Measurements from ENCODE around the gene JAGN1. TPM values are rescaled to one million over a fixed set of nuclear protein-coding genes. Genes with fewer than 3 reads are reported as not detected.
"Not testable (repeated sequence)": the region's sequence is repeated elsewhere in the genome, so short reads cannot be mapped to it uniquely, and the experiment has no call there.

The JAGN1 gene
- polyA plus RNA-seq, 3 donors = 48.1 to 56.8 (median 53.2) TPM

DNA sequence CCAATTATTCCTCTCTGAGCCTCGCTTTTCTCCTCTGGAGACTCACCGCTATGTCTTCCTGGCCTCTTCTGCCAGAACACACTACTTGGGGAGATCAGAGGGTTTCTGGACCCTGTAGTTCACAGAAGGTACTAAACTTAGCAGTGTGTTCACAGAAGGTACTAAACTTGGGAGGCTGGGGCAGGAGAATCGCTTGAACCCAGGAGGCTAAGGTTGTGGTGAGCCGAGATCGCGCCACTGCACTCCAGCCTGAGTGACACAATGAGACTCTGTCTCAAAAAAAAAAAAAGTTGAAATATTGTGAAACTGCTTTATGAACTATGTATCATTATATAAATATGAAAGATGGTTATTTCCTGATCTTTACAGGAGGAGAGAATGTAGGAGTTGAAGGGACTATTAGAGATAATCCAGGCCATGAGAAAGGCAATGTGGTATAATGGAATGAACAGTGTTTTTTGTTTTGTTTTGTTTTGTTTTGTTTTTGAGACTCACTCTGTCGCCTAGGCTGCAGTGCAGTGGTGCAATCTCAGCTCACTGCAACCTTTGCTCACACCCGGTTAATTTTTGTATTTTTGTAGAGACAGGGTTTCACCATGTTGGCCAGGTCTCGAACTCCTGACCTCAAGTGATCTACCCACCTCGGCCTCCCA is 6.5 kb downstream of the JAGN1 start:
- DNase-seq (ENCODE audit: low read depth in 3 of 3, low spot score in 2 of 3) = not testable (repeated sequence)

DNA sequence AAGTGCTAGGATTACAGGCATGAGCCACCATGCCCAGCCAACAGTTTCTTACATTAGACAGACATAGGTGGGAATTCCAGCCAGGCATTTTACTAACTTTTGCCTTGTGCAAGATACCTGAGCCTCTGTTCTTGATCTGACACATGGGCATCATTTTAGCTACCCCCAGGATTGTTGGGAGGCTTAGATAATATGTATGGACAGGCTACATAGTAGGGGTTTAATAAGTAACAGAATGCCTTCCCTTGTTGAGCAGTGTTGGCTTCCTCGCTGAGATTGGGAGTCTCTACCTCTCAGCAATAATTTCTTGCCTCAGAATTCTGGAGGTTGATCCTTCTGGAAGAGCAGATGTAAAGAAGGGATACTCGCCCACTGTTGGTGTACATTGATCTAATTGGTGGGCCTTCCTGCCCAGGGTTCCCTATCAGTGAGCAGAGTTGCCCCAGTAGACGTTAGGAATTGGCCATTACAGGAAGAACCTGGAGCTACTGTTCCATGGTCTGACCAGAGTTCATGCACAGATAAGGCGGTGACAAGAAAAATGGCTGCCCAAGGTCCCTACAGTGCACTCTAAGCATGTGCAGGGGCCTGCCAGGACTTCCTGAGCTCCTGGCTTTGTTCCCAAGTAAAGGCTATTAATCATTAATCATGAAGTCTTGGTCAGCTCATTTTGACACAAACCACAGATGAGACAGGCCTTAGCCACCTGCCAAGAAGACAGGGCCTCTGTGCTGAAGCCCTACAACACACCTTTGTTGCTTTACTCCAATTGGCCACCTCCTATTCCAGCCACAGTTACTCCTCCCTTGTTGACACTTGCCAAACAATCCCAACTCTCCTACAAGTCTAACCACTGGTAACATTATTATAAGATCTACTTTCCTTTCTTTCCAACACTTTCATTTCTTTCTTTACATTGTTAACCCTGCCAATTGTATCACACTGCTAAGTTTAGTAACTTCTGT is 7.3 kb downstream of the JAGN1 start:
- DNase-seq (ENCODE audit: low read depth in 3 of 3, low spot score in 2 of 3) = no peak

DNA sequence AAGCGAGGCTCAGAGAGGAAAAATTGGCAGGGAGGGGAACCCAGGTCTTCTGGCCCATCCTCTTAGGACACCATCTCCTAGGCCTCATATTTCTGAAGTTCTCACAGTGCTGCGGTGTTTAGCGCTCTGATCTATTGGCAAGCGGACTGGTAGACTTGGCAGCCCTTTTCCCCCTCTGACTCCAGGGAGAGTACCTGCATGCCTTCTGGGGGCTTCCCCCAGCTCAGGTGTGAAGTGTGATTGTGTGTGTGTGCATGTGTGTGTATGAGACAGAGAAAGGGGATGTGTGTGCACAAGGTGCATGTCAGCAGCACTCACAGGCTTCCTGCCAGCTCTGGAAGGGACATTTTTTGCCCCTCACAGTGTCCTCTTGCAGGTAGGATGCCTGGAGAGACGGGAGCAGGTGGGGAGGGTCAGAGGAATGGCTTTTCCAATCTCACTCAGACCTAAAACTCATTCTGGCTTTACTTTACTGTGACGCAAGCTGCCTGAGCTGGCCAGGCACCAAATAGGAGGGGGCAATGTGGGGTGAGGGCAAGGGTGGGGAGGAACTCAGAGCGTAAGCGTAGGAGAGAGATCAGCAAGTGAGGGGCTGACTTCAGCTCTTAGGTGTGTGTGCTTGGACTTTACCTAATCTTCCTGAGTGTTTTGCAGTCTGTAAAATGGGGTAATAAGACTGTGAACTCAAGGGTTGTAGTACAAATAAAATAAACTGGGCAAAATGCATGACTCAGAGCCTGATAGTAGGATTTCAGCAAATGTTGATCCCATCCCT is 8.2 kb downstream of the JAGN1 start:
- DNase-seq (ENCODE audit: low read depth in 3 of 3, low spot score in 2 of 3) = no peak

DNA sequence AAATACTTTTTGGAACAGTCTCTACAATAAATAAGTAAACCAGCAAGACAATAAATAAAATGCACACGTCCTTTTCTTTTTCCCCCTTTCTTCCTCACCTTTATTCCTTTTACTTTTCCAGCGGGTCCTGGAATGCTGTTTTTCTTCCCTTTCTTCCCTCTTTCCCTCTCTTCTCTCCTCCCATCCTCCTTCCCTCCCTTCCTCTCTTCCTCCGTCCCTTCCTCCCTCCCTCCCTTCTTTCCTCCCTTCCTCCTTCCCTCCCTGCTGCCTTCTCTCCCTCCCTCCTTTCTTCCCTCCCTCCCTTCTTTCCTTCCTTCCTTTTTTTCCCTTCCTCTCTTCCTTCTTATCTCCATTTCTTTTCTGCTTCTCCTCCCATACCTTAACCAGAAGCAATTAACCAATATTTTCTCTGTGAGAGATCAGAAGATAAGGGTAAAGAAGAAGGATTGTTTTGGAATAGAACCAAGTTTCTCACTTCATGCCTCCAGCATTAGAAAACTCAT is 8.9 kb downstream of the JAGN1 start:
- DNase-seq (ENCODE audit: low read depth in 3 of 3, low spot score in 2 of 3) = no peak

- DNase-seq (ENCODE audit: low read depth in 3 of 3, low spot score in 2 of 3) = not testable (repeated sequence)
Observed at GRCh38 chr3:9900965-9901415, 10.6 kb downstream of the JAGN1 start.

DNA sequence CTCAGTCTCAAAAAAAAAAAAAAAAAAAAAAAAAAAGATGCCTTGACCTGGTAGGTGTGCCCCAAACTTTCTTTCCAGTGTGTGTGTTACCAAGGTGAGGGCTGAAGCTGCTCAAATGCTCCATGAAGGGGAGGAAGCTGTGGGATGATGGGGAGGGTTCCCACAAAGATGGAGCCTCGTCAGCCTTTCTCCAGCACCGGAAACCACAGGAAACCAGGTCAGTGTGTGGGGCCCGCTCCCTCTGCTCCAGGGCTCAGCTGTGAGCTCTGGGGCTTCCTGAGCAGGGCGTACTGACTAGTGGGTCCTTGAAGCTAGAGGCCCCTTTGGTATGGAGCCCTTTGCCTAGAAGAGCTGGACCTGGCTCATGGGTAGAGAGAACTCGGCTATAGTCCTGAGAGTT is 11.6 kb downstream of the JAGN1 start:
- no peak for DNase-seq (ENCODE audit: low read depth in 3 of 3, low spot score in 2 of 3)

DNA sequence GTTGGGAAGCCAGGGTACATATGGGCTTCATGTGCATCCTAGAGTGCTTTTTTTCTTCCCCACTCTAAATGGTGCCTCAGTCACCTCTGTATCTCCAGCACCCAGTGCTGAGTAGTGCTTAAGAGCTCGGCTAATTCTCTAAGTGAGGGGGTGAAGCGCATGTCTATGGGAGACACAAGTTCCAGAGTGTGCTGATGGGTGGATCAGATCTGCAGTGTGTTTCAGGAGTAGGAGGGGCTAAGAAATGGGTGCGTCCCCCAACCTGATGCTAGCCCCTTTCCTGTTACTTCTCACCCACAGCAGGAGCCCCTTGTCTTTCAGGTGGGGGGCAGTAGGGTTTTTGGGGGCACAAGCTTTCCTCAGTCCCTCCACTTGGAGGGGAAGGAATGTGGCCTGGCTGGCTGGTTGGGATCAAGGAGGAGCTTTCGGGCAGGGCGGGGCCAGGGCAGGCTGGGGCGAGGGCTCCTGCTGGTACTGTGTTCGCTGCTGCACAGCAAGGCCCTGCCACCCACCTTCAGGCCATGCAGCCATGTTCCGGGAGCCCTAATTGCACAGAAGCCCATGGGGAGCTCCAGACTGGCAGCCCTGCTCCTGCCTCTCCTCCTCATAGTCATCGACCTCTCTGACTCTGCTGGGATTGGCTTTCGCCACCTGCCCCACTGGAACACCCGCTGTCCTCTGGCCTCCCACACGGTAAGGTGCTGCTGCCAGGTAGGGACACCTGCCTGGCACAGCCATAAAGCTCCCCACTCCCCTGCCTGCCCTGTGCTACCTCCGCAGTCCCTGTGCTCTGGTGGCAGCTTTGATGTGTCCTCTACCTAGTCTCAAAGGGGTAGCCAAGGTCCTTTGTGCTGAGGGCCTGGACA is 12.2 kb downstream of the JAGN1 start, which contains the start of gene IL17RE:
TSS of gene IL17RE (plus strand) at position 477 of the 866 bp plus-strand sequence. CDS start at position 562, 85 bp downstream.
- DNase-seq (ENCODE audit: low read depth in 3 of 3, low spot score in 2 of 3) = no peak

GRCh38 chr3:9903238-9903624 is 12.8 kb downstream of the JAGN1 start:
- DNase-seq (ENCODE audit: low read depth in 3 of 3, low spot score in 2 of 3) = no peak

- no peak for DNase-seq (ENCODE audit: low read depth in 3 of 3, low spot score in 2 of 3)
Observed at GRCh38 chr3:9903904-9904303, 13.5 kb downstream of the JAGN1 start.

- DNase-seq (ENCODE audit: low read depth in 3 of 3, low spot score in 2 of 3) = no peak
Observed at GRCh38 chr3:9906480-9906879, 16.1 kb downstream of the JAGN1 start.

GRCh38 chr3:9908286-9908685 is 17.9 kb downstream of the JAGN1 start:
- no peak for DNase-seq (ENCODE audit: low read depth in 3 of 3, low spot score in 2 of 3)

- no peak for DNase-seq (ENCODE audit: low read depth in 3 of 3, low spot score in 2 of 3)
Observed at GRCh38 chr3:9909221-9910013, 19.0 kb downstream of the JAGN1 start.

- no peak for DNase-seq (ENCODE audit: low read depth in 3 of 3, low spot score in 2 of 3)
Observed at GRCh38 chr3:9911863-9912262, 21.5 kb downstream of the JAGN1 start.

GRCh38 chr3:9912294-9912935 is 22.0 kb downstream of the JAGN1 start:
- no peak for DNase-seq (ENCODE audit: low read depth in 3 of 3, low spot score in 2 of 3)

GRCh38 chr3:9913601-9914000 is 23.2 kb downstream of the JAGN1 start:
- no peak for DNase-seq (ENCODE audit: low read depth in 3 of 3, low spot score in 2 of 3)

GRCh38 chr3:9914011-9914410 is 23.6 kb downstream of the JAGN1 start:
- no peak for DNase-seq (ENCODE audit: low read depth in 3 of 3, low spot score in 2 of 3)

GRCh38 chr3:9914559-9915253 is 24.3 kb downstream of the JAGN1 start:
- no peak for DNase-seq (ENCODE audit: low read depth in 3 of 3, low spot score in 2 of 3)
